Omental fat pad (tissue), 4 donors: ENCODE measurements around the gene SESTD1. TPM values are rescaled to one million over a fixed set of nuclear protein-coding genes. Genes with fewer than 3 reads are reported as not detected.

Experiments
- ATAC-seq: fragments of 150-250 bp; one replicate; pipeline ENCODE4 v1.9.1; 2016; ENCODE audit warnings: mild to moderate bottlenecking, moderate library complexity; ENCODE audit not compliant: low FRiP score
- DNase-seq: peaks from one replicate; pipeline ENCODE4 v3.0.0-alpha.2; 2019; ENCODE audit warnings: low spot score
- total RNA-seq, 4 donors: library from RNA; depleted of rRNA; stranded (reverse); fragments of >200 nt; gene quantifications; one replicate each; pipeline ENCODE4 v1.1.0, GENCODE V29; 2016
- TF ChIP-seq, protein P1 (sequence below), 3 donors: fragments of 450-650 bp; IDR thresholded peaks; one replicate each; pipeline ENCODE4 v1.5.1; 2016 to 2017; ENCODE audit warnings: antibody characterized with exemption in 3 of 3, mild to moderate bottlenecking in 3 of 3, moderate library complexity in 2 of 3

SESTD1 gene
- total RNA-seq, 4 donors from 2014 or later: 47.0 to 80.9 (median 56.8) TPM

DNA sequence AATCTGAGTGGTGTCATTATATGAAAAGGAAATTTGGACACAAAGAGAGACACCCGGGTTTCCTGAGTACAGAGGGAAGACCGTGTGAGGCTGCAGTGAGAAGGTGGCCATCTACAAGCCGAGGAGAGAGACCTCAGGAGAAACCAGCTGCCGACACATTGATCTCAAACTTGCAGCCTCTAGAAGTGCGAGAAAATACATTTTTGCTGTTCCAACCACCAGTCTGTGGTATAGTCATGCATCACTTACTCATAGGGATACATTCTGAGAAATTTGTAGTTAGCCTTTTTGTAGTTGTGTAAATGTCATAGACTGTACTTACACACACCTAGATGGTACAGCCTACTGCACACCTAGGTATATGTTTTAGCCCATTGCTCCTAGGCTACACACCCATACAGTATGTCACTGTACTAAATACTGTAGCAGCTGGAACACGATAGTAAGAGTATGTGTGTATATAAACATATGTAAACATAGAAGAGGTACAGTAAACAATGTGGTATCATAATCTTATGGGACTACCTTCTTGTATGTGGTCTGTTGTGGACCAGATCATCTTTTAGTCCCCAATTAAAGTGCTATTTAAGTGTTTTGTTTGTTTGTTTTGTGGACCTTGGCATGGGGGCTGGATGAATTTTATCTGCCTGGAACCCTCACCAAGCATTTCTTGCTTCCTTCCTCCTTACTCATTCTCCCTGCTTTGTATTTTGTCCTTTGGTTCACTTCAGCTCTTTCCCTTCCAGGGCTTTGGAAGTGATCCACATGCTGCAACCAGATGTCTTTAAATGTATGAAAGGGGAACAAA, 38.3 kb upstream of the SESTD1 start:
- DNase-seq (no peak), ATAC-seq (no peak)
- TF ChIP-seq, protein P1, sequence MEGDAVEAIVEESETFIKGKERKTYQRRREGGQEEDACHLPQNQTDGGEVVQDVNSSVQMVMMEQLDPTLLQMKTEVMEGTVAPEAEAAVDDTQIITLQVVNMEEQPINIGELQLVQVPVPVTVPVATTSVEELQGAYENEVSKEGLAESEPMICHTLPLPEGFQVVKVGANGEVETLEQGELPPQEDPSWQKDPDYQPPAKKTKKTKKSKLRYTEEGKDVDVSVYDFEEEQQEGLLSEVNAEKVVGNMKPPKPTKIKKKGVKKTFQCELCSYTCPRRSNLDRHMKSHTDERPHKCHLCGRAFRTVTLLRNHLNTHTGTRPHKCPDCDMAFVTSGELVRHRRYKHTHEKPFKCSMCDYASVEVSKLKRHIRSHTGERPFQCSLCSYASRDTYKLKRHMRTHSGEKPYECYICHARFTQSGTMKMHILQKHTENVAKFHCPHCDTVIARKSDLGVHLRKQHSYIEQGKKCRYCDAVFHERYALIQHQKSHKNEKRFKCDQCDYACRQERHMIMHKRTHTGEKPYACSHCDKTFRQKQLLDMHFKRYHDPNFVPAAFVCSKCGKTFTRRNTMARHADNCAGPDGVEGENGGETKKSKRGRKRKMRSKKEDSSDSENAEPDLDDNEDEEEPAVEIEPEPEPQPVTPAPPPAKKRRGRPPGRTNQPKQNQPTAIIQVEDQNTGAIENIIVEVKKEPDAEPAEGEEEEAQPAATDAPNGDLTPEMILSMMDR (IDR thresholded peaks at IDR 0.05): no peak

DNA sequence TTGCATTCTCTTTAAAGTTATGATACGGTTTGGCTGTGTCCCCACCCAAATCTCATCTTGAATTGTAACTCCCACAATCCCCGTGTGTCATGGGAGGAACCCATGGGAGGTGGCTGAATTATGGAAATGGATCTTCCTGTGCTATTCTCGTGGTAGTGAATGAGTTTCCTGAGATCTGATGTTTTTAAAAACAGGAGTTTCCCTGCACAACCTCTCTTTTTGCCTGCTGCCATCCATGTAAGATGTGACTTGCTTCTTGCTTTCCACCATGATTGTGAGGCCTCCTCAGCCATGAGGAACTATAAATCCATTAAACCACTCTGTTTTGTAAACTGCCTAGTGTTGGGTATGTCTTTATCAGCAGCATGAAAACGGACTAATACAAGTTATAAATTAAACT, 37.5 kb upstream of the SESTD1 start:
- no peak for DNase-seq
- TF ChIP-seq, protein P1 (IDR thresholded peaks at IDR 0.05): no peak
- no peak for ATAC-seq

DNA sequence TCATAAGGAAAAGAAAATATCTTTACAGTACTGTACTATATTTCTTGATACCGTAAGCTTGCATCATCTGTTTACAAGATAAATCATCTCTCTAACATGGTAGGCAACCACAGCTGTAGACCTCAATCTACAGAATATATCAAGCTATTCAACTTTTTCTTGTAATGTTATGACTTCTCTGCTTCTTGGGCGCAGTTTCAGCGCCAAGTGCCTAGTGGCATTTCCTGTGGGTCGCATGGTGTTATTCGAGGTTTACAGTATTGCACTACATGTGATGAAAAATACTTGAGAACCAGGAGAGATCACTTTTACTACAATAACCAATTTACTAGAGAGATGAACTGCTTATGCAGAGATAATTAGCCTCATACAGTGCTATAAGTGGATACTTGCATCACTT, 34.0 kb upstream of the SESTD1 start:
- no peak for ATAC-seq
- TF ChIP-seq, protein P1 (IDR thresholded peaks at IDR 0.05): no peak
- DNase-seq: no peak

DNA sequence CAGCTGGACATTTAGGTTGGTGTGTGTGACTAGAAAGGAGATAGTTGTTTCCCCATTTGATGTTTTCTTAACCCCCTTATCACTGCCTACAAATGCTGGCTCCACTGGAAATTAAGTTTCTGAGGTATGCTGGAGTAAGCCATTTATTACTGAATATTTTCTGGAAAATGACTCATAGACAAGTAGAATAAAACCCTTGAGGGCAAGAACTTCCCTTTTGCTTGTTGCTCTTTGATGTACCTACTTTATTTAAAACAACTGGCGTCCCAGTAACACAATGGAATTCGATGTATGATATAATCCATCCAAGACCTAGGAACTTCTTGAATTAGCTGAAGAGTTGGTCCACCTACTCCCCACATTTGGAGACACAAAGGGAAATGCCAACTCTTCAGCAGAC, 33.3 kb upstream of the SESTD1 start:
- TF ChIP-seq, protein P1 (IDR thresholded peaks at IDR 0.05): no peak
- no peak for ATAC-seq
- DNase-seq: no peak

DNA sequence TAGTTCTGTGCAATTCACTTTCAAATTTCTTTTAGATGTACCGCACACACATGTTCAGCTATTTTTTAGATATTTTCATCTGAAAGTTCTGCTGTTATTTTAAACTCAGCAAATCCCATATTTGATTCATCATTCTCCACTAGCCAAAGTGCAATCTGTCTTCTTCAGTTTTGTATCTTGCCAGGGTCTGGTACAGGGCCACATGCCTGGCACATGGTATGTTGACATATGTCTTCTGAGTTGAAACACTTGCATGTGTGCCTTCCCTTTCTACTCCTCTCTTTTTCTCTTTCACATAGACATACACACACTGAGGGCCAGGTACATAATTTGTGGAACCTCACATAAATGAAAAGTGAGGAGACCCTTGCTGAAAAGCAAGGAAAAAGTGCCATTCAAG, 25.7 kb upstream of the SESTD1 start:
- DNase-seq (no peak), ATAC-seq (no peak)
- TF ChIP-seq, protein P1 (IDR thresholded peaks at IDR 0.05): no peak

DNA sequence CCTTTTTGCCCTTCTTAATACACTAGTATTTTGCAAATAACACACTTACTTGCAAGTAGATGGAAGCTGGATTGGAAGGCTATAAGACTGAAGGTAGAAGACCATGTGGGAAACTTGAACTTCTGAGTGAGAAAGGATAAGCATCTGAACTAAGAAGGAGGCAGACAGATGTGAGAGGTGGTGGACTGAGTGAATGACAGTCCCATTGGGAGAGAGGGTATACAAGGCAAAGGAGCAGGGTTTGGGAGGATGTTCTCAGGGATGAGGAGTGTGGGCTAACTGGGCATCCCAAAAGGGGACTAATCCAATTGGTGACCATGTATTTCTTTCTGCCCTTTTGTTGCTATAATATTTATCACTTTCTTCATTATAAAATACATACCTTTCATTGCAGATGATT, 20.4 kb upstream of the SESTD1 start:
- TF ChIP-seq, protein P1 (IDR thresholded peaks at IDR 0.05): no peak
- DNase-seq (no peak), ATAC-seq (no peak)
